SK-N-MC (cell line): ENCODE results near the gene PTPN12.

Experiments
- EZH2 ChIP-seq: fragments of 200-600 bp; sonication (generic); IDR thresholded peaks from one replicate; pipeline ENCODE4 v1.6.1; 2017; ENCODE audit warnings: antibody characterized with exemption
- FOXP2 ChIP-seq: optimal IDR thresholded peaks from 2 replicates; pipeline ENCODE3; 2011; ENCODE audit warnings: mild to moderate bottlenecking, moderate library complexity; ENCODE audit not compliant: insufficient read depth; ENCODE audit errors: extremely low read length, control extremely low read depth
- POLR2AphosphoS5 ChIP-seq: IDR thresholded peaks from 2 replicates; pipeline ENCODE4 v1.6.1; 2012; ENCODE audit warnings: mild to moderate bottlenecking, low read depth, low read length, borderline replicate concordance

DNA sequence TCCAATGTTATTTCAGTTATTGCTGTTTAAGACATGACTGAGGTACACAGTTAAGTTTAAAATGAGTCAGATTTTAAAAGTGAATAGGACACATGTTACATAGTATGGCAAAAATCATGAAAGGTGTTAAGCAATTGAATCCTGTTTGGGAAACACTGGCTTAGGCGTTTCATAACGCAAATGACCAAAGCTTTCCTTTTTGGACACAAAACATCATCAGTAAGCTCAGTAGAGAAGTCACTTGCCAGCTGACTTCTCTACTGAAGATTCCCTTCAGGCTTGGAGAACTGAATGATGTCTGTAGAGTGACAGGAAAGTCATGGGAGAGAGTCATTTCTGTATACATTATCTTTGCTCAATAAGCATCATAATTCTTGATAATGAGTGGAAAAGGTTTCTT is 94.7 kb downstream of the PTPN12 start:
- no peak for TF ChIP-seq POLR2AphosphoS5
- no peak for TF ChIP-seq EZH2
- no peak for TF ChIP-seq FOXP2
